ENCODE data around the gene TMEM63B.
"Not testable (repeated sequence)": the region's sequence is repeated elsewhere in the genome, so short reads cannot be mapped to it uniquely, and the experiment has no call there.

Gene TMEM63B

GRCh38 chr6:44171899-44172546 lies 44.7 kb downstream of the TMEM63B start:
- DNase-seq (ENCODE audit: low read depth in 2 of 2), result no peak

GRCh38 chr6:44172731-44173500 lies 45.6 kb downstream of the TMEM63B start:
- peak; percentile 70 to 74 for DNase-seq (ENCODE audit: low read depth in 2 of 2)

GRCh38 chr6:44176130-44176761 lies 48.9 kb downstream of the TMEM63B start:
- DNase-seq (ENCODE audit: low read depth in 2 of 2), result no peak

- no peak for DNase-seq (ENCODE audit: low read depth in 2 of 2)
These were observed 49.6 kb downstream of the TMEM63B start for GRCh38 chr6:44176762-44177509.

- DNase-seq (ENCODE audit: low read depth in 2 of 2), result no peak
These were observed 50.5 kb downstream of the TMEM63B start for GRCh38 chr6:44177691-44178423.

GRCh38 chr6:44178424-44179071 lies 51.2 kb downstream of the TMEM63B start:
- DNase-seq (ENCODE audit: low read depth in 2 of 2), result no peak

- DNase-seq (ENCODE audit: low read depth in 2 of 2), result no peak
These were observed 51.8 kb downstream of the TMEM63B start for GRCh38 chr6:44179072-44179536.

GRCh38 chr6:44179648-44180047 lies 52.3 kb downstream of the TMEM63B start:
- no peak for DNase-seq (ENCODE audit: low read depth in 2 of 2)

GRCh38 chr6:44180406-44180805 lies 53.1 kb downstream of the TMEM63B start:
- no peak for DNase-seq (ENCODE audit: low read depth in 2 of 2)

GRCh38 chr6:44180886-44181285 lies 53.5 kb downstream of the TMEM63B start:
- no peak for DNase-seq (ENCODE audit: low read depth in 2 of 2)

GRCh38 chr6:44181784-44182183 lies 54.4 kb downstream of the TMEM63B start:
- DNase-seq (ENCODE audit: low read depth in 2 of 2), result not testable (repeated sequence)

GRCh38 chr6:44182911-44183390 lies 55.6 kb downstream of the TMEM63B start:
- DNase-seq (ENCODE audit: low read depth in 2 of 2), result no peak

- DNase-seq (ENCODE audit: low read depth in 2 of 2), result no peak
These were observed 56.4 kb downstream of the TMEM63B start for GRCh38 chr6:44183783-44184182.

GRCh38 chr6:44185356-44185755 lies 58.0 kb downstream of the TMEM63B start:
- DNase-seq (ENCODE audit: low read depth in 2 of 2), result not testable (repeated sequence)

- DNase-seq (ENCODE audit: low read depth in 2 of 2), result no peak
These were observed 58.7 kb downstream of the TMEM63B start for GRCh38 chr6:44185953-44186634.

- no peak for DNase-seq (ENCODE audit: low read depth in 2 of 2)
These were observed 59.3 kb downstream of the TMEM63B start for GRCh38 chr6:44186635-44187025.

- no peak for DNase-seq (ENCODE audit: low read depth in 2 of 2)
These were observed 61.5 kb downstream of the TMEM63B start for GRCh38 chr6:44188819-44189218.

GRCh38 chr6:44189257-44189656 lies 61.9 kb downstream of the TMEM63B start:
- DNase-seq (ENCODE audit: low read depth in 2 of 2), result no peak

GRCh38 chr6:44190715-44191114 lies 63.4 kb downstream of the TMEM63B start:
- DNase-seq (ENCODE audit: low read depth in 2 of 2), result no peak

GRCh38 chr6:44192428-44193041 lies 65.2 kb downstream of the TMEM63B start:
- DNase-seq (ENCODE audit: low read depth in 2 of 2), result no peak
